Neural progenitor cell (in vitro differentiated cells): ENCODE measurements around the gene HMHB1. TPM values are rescaled to one million over a fixed set of nuclear protein-coding genes. Genes with fewer than 3 reads are reported as not detected.

Experiments used
- DNase-seq: peaks from one replicate; pipeline ENCODE4 v3.0.0-alpha.2; 2016; ENCODE audit warnings: low spot score
- H2AFZ ChIP-seq: fragments of 200-600 bp; sonication (generic); replicated peaks from 2 replicates; pipeline ENCODE4 v1.6.1; 2016; ENCODE audit warnings: antibody characterized with exemption
- H3F3A ChIP-seq: fragments of 200-600 bp; sonication (generic); 2 replicates; pipeline ENCODE4 v1.6.1; 2016; ENCODE audit warnings: antibody characterized with exemption, low read depth
- H3K27ac ChIP-seq: fragments of 200-600 bp; sonication (generic); 2 replicates; pipeline ENCODE4 v1.5.1; 2016; ENCODE audit warnings: mild to moderate bottlenecking
- H3K27me3 ChIP-seq: fragments of 200-600 bp; sonication (generic); 2 replicates; pipeline ENCODE4 v1.6.1; 2016; ENCODE audit warnings: mild to moderate bottlenecking, moderate library complexity
- H3K36me3 ChIP-seq: fragments of 200-600 bp; sonication (generic); 2 replicates; pipeline ENCODE4 v1.5.1; 2016
- H3K4me1 ChIP-seq: fragments of 200-600 bp; sonication (generic); 2 replicates; pipeline ENCODE4 v1.6.1; 2016; ENCODE audit warnings: mixed run types
- H3K4me2 ChIP-seq: fragments of 200-600 bp; sonication (generic); 2 replicates; pipeline ENCODE4 v1.6.1; 2016
- H3K4me3 ChIP-seq: fragments of 200-600 bp; sonication (generic); 2 replicates; pipeline ENCODE4 v1.5.1; 2016
- H3K79me2 ChIP-seq: fragments of 200-600 bp; sonication (generic); 2 replicates; pipeline ENCODE4 v1.6.1; 2016; ENCODE audit warnings: low read depth
- H3K9ac ChIP-seq: fragments of 200-600 bp; sonication (generic); 2 replicates; pipeline ENCODE4 v1.6.1; 2016
- H3K9me3 ChIP-seq: fragments of 200-600 bp; sonication (generic); 2 replicates; pipeline ENCODE4 v1.5.1; 2016; ENCODE audit warnings: low read depth
- H4K20me1 ChIP-seq: fragments of 200-600 bp; sonication (generic); 2 replicates; pipeline ENCODE4 v1.6.1; 2016; ENCODE audit warnings: low read depth
- H3K27ac Mint-ChIP-seq: 3 replicates; pipeline ENCODE4 v1.8.0; 2021; ENCODE audit warnings: mixed read lengths
- H3K27me3 Mint-ChIP-seq: 2 replicates; pipeline ENCODE4 v1.8.0; 2022; ENCODE audit warnings: low read depth, mild to moderate bottlenecking, inconsistent platforms, moderate library complexity, mixed read lengths; ENCODE audit not compliant: insufficient read depth
- H3K36me3 Mint-ChIP-seq: 3 replicates; pipeline ENCODE4 v1.8.0; 2021; ENCODE audit warnings: mixed read lengths
- H3K4me1 Mint-ChIP-seq: 3 replicates; pipeline ENCODE4 v1.8.0; 2021; ENCODE audit warnings: mixed read lengths
- H3K4me3 Mint-ChIP-seq: 3 replicates; pipeline ENCODE4 v1.8.0; 2021; ENCODE audit warnings: mild to moderate bottlenecking, moderate library complexity, mixed read lengths
- H3K9me3 Mint-ChIP-seq: 3 replicates; pipeline ENCODE4 v1.8.0; 2020; ENCODE audit warnings: mixed read lengths
- CTCF ChIP-seq: fragments of 200-600 bp; sonication (generic); IDR thresholded peaks from 2 replicates; pipeline ENCODE4 v1.5.1; 2017; ENCODE audit warnings: antibody characterized with exemption, mild to moderate bottlenecking
- EZH2 ChIP-seq: fragments of 200-600 bp; sonication (generic); IDR thresholded peaks from 2 replicates; pipeline ENCODE4 v1.6.1; 2017; ENCODE audit warnings: antibody characterized with exemption, mild to moderate bottlenecking, moderate library complexity
- EZH2phosphoT487 ChIP-seq: fragments of 200-600 bp; sonication (generic); IDR thresholded peaks from 2 replicates; pipeline ENCODE4 v1.6.1; 2017; ENCODE audit warnings: antibody characterized with exemption
- total RNA-seq: library from RNA; depleted of rRNA; stranded (reverse); fragments of >200 nt; gene quantifications from 2 replicates; pipeline ENCODE4 v1.2.3, GENCODE V29; 2015; ENCODE audit warnings: low replicate concordance

Gene HMHB1
- total RNA-seq, 1 donor from 2014 or later, result not detected

- no peak for TF ChIP-seq CTCF
- no peak for TF ChIP-seq EZH2phosphoT487
- TF ChIP-seq EZH2, result no peak
- Mint-ChIP-seq H3K9me3 (no peaks in the 10 kb centered on the region), H3K4me3 (no peak overlapping the region), H3K27me3 (peaks cover 2% of the 10 kb centered on the region), H3K4me1 (no peaks in the 10 kb centered on the region), H3K36me3 (no peaks in the 10 kb centered on the region), H3K27ac (no peak overlapping the region)
- Histone ChIP-seq H3K4me1 (peaks cover 14% of the 10 kb centered on the region), H3K79me2 (no peaks in the 10 kb centered on the region), H3K27me3 (no peaks in the 10 kb centered on the region), H3K9ac (no peak overlapping the region), H3K9me3 (no peaks in the 10 kb centered on the region), H3K4me3 (no peak overlapping the region), H4K20me1 (no peaks in the 10 kb centered on the region), H3K4me2 (no peak overlapping the region), H3K36me3 (no peaks in the 10 kb centered on the region), H3F3A (peaks cover 4% of the 10 kb centered on the region), H2AFZ (no peak overlapping the region), H3K27ac (no peak overlapping the region)
- no peak for DNase-seq
These were observed 24.3 kb downstream of the HMHB1 start for GRCh38 chr5:143836161-143836725.

GRCh38 chr5:143837306-143837848 is 25.4 kb downstream of the HMHB1 start:
- Mint-ChIP-seq H3K27me3 (peaks cover 2% of the 10 kb centered on the region), H3K27ac (no peak overlapping the region), H3K9me3 (no peaks in the 10 kb centered on the region), H3K4me3 (no peak overlapping the region), H3K4me1 (peaks cover 7% of the 10 kb centered on the region), H3K36me3 (no peaks in the 10 kb centered on the region)
- Histone ChIP-seq H3K9ac (no peak overlapping the region), H3K36me3 (no peaks in the 10 kb centered on the region), H3K79me2 (no peaks in the 10 kb centered on the region), H3F3A (peaks cover 4% of the 10 kb centered on the region), H3K27me3 (no peaks in the 10 kb centered on the region), H3K9me3 (no peaks in the 10 kb centered on the region), H3K4me1 (peaks cover 25% of the 10 kb centered on the region), H4K20me1 (no peaks in the 10 kb centered on the region), H3K4me3 (no peak overlapping the region), H2AFZ (no peak overlapping the region), H3K27ac (no peak overlapping the region), H3K4me2 (no peak overlapping the region)
- no peak for DNase-seq
- TF ChIP-seq EZH2 (no peak), CTCF (no peak), EZH2phosphoT487 (no peak)

GRCh38 chr5:143841446-143841845 is 29.5 kb downstream of the HMHB1 start:
- no peaks in the 10 kb centered on the region for H3K36me3 ChIP-seq

More at GRCh38 chr5:143841446-143841845, 29.5 kb downstream of the HMHB1 start:
- Histone ChIP-seq H3K4me2 (peak overlapping the region; percentile 30), H3F3A (no peaks in the 10 kb centered on the region), H3K27me3 (no peaks in the 10 kb centered on the region), H3K4me1 (peaks cover 15% of the 10 kb centered on the region), H3K4me3 (no peak overlapping the region), H3K9me3 (no peaks in the 10 kb centered on the region), H3K9ac (no peak overlapping the region), H4K20me1 (no peaks in the 10 kb centered on the region), H3K27ac (no peak overlapping the region), H3K79me2 (no peaks in the 10 kb centered on the region), H2AFZ (no peak overlapping the region)
- Mint-ChIP-seq H3K36me3 (no peaks in the 10 kb centered on the region), H3K4me1 (peaks cover 7% of the 10 kb centered on the region), H3K4me3 (no peak overlapping the region), H3K9me3 (no peaks in the 10 kb centered on the region), H3K27ac (no peak overlapping the region), H3K27me3 (peaks cover 2% of the 10 kb centered on the region)
- TF ChIP-seq CTCF (no peak), EZH2phosphoT487 (no peak), EZH2 (no peak)
- no peak for DNase-seq
